HepG2 (cell line): Measurements from ENCODE around the gene RILP. TPM values are rescaled to one million over a fixed set of nuclear protein-coding genes. Genes with fewer than 3 reads are reported as not detected.

Source experiments
- ATAC-seq: fragments of 200-7000 bp; cut with Tn5 transposase; 3 replicates; pipeline ENCODE4 v1.9.1; 2020; ENCODE audit warnings: mild to moderate bottlenecking, moderate library complexity
- BruUV-seq: library from RNA; stranded (reverse); fragments of 400-500 nt; replicated peaks from 2 replicates; lab custom pipeline; 2021; lab: Mats Ljungman, UMichigan
- CTCF ChIA-PET: fragments of 300-600 bp; formaldehyde crosslinking; extraction: SDS; loops from one replicate; lab custom pipeline; 2021; ENCODE audit warnings: low total read pairs, inconsistent platforms, low intra/inter-chr PET ratio; lab: Yijun Ruan, JAX
- POLR2A ChIA-PET: fragments of 350-600 bp; sonication (Branson Sonifier 250); formaldehyde crosslinking; loops from one replicate; lab custom pipeline; 2020; ENCODE audit warnings: antibody characterized with exemption, inconsistent platforms; lab: Yijun Ruan, JAX
- DNase-seq: peaks from one replicate; pipeline ENCODE4 v3.0.0-alpha.2; 2015; ENCODE audit warnings: low spot score
- FAIRE-seq: peaks from 3 replicates; lab custom pipeline; 2011; peaks lifted over from hg19 to GRCh38; lab: Jason Lieb, UNC
- H2AFZ ChIP-seq: one replicate; pipeline ENCODE4 v1.6.1; 2011; ENCODE audit warnings: low read length, inconsistent platforms
- H3K27ac ChIP-seq: fragments of 300-600 bp; 3 replicates; pipeline ENCODE4 v1.8.0; 2011; ENCODE audit warnings: mixed run types, mild to moderate bottlenecking, mixed read lengths, low read length, inconsistent platforms; ENCODE audit not compliant: insufficient read depth; ENCODE audit errors: extremely low read length
- H3K27me3 ChIP-seq, 2 experiments: fragments of 200-600 bp in 1 of 2; 2 replicates in 1 of 2; 3 replicates in 1 of 2; pipeline versions ENCODE4 v1.6.0 to v1.8.0; 2011; ENCODE audit warnings: low read length in 2 of 2, mild to moderate bottlenecking in 2 of 2, moderate library complexity in 2 of 2, inconsistent platforms in 1 of 2; ENCODE audit not compliant: insufficient read depth in 2 of 2, control insufficient read depth in 1 of 2
- H3K36me3 ChIP-seq, 2 experiments: fragments of 200-600 bp in 1 of 2; replicated peaks in 1 of 2; 2 replicates in 1 of 2; 3 replicates in 1 of 2; pipeline versions ENCODE4 v1.5.1 to v1.8.0; 2011; ENCODE audit warnings: low read length in 2 of 2, inconsistent platforms in 1 of 2; ENCODE audit not compliant: insufficient read depth in 2 of 2, control insufficient read depth in 1 of 2
- H3K4me1 ChIP-seq: 2 replicates; pipeline ENCODE4 v1.5.1; 2012; ENCODE audit warnings: low read length, inconsistent platforms; ENCODE audit not compliant: insufficient read depth
- H3K4me2 ChIP-seq: 2 replicates; pipeline ENCODE4 v1.6.0; 2011; ENCODE audit warnings: low read depth, low read length, inconsistent platforms
- H3K4me3 ChIP-seq, 3 experiments: fragments of 200-600 bp in 1 of 3; sonication (generic), shearing (Covaris generic) in 1 of 3; replicated peaks in 1 of 3; 2 replicates each; pipeline ENCODE4 v1.5.1; 2011 to 2016; ENCODE audit warnings: low read length in 3 of 3, inconsistent platforms in 2 of 3, low read depth in 2 of 3, mild to moderate bottlenecking in 2 of 3, control low read depth in 1 of 3, mixed read lengths in 1 of 3; ENCODE audit not compliant: insufficient read depth in 1 of 3
- H3K79me2 ChIP-seq: one replicate; pipeline ENCODE4 v1.6.1; 2011; ENCODE audit warnings: low read length, inconsistent platforms; ENCODE audit not compliant: insufficient read depth
- H3K9ac ChIP-seq: 2 replicates; pipeline ENCODE4 v1.6.0; 2011; ENCODE audit warnings: mild to moderate bottlenecking, low read depth, low read length, inconsistent platforms; ENCODE audit not compliant: insufficient read depth
- H3K9me3 ChIP-seq: 2 replicates; pipeline ENCODE4 v1.5.1; 2012; ENCODE audit warnings: mild to moderate bottlenecking, low read length
- H4K20me1 ChIP-seq: 2 replicates; pipeline ENCODE4 v1.6.0; 2011; ENCODE audit warnings: inconsistent platforms, mild to moderate bottlenecking, low read length, moderate library complexity; ENCODE audit not compliant: insufficient read depth
- AGO1 ChIP-seq: fragments of 200-400 bp; formaldehyde crosslinking; IDR thresholded peaks from 2 replicates; pipeline ENCODE4 v1.6.1; 2017; ENCODE audit warnings: mild to moderate bottlenecking, low read depth, low read length, moderate library complexity; ENCODE audit not compliant: poor library complexity, severe bottlenecking
- ARID3A ChIP-seq: IDR thresholded peaks from 2 replicates; pipeline ENCODE4 v1.6.1; 2012; ENCODE audit warnings: low read depth, low read length, improper control_type of control experiment
- CHD4 ChIP-seq: fragments of 200-600 bp; sonication (generic); IDR thresholded peaks from 2 replicates; pipeline ENCODE4 v1.7.0; 2017; ENCODE audit warnings: mild to moderate bottlenecking, low read length, borderline replicate concordance
- HOXD1 ChIP-seq: sonication (generic); formaldehyde crosslinking; IDR thresholded peaks from 2 replicates; pipeline ENCODE4 v1.5.0; 2020; ENCODE audit warnings: missing genetic modification reagents
- KAT7 ChIP-seq: IDR thresholded peaks from 2 replicates; pipeline ENCODE4 v1.6.1; 2018; ENCODE audit warnings: borderline replicate concordance, missing compliant biosample characterization
- MED1 ChIP-seq: sonication (generic); formaldehyde crosslinking; IDR thresholded peaks from 2 replicates; pipeline ENCODE4 v1.4.0; 2020; ENCODE audit warnings: missing genetic modification reagents
- MLLT10 ChIP-seq: sonication (generic); formaldehyde crosslinking; IDR thresholded peaks from 2 replicates; pipeline ENCODE4 v1.4.0; 2020; ENCODE audit warnings: missing genetic modification reagents
- MTA3 ChIP-seq: sonication (generic); formaldehyde crosslinking; IDR thresholded peaks from 2 replicates; pipeline ENCODE4 v1.4.0; 2020; ENCODE audit warnings: missing genetic modification reagents
- MXD3 ChIP-seq: IDR thresholded peaks from 2 replicates; pipeline ENCODE4 v1.6.1; 2016; ENCODE audit warnings: mild to moderate bottlenecking, missing biosample characterization, missing genetic modification reagents
- NRL ChIP-seq: sonication (generic); formaldehyde crosslinking; IDR thresholded peaks from 2 replicates; pipeline ENCODE4 v1.5.0; 2020; ENCODE audit warnings: missing genetic modification reagents, mild to moderate bottlenecking, moderate library complexity, borderline replicate concordance
- SRSF1 ChIP-seq: fragments of 200-400 bp; formaldehyde crosslinking; optimal IDR thresholded peaks from 2 replicates; pipeline ENCODE3; 2017; ENCODE audit warnings: mild to moderate bottlenecking, low read depth, low read length, moderate library complexity
- ZBTB33 ChIP-seq: sonication (generic); formaldehyde crosslinking; IDR thresholded peaks from 2 replicates; pipeline ENCODE4 v1.4.0; 2020; ENCODE audit warnings: missing genetic modification reagents
- ZMYM4 ChIP-seq: sonication (generic); formaldehyde crosslinking; IDR thresholded peaks from 2 replicates; pipeline ENCODE4 v1.8.1; 2023; ENCODE audit warnings: mild to moderate bottlenecking, missing genetic modification reagents
- ZNF567 ChIP-seq: sonication (generic); formaldehyde crosslinking; IDR thresholded peaks from 2 replicates; pipeline ENCODE4 v1.8.1; 2023; ENCODE audit warnings: mild to moderate bottlenecking, missing genetic modification reagents, borderline replicate concordance
- ZNF687 ChIP-seq: sonication (generic); formaldehyde crosslinking; IDR thresholded peaks from 2 replicates; pipeline ENCODE4 v1.5.1; 2020; ENCODE audit warnings: mild to moderate bottlenecking, missing genetic modification reagents, moderate library complexity
- WGBS: methylation state at CpG from one replicate; pipeline ENCODE4 v1.1.6; 2017; ENCODE audit warnings: low lambda C conversion rate; 5-methylcytosine and 5-hydroxymethylcytosine counted together
- in situ Hi-C: cut with HindIII; loops from 2 replicates; pipeline ENCODE4 v1.10.0; 2017; ENCODE audit warnings: low pct_unique_long_range_greater_than_20kb; ENCODE audit not compliant: extremely low pct_ligation_motif_present
- intact Hi-C: fragments of 100-400 bp; cut with micrococcal nuclease; formaldehyde crosslinking; loops from one replicate; pipeline ENCODE4 v1.10.0; 2022; ENCODE audit not compliant: unreplicated experiment
- polyA plus RNA-seq, 8 experiments: library from polyadenylated mRNA; depleted of rRNA in 3 of 8; stranded (reverse) in 7 of 8; unstranded in 1 of 8; fragments of >200 nt; fragmentation: Illumina TruSeq in 4 of 8; extraction: Trizol in 4 of 8; gene quantifications; 2 replicates each; pipeline versions ENCODE4 v1.2.1 to v1.2.3, GENCODE V29; 2011 to 2016; ENCODE audit warnings: low read depth in 4 of 8, missing spikeins in 1 of 8, mixed read lengths in 1 of 8; ENCODE audit not compliant: insufficient read depth in 1 of 8
- total RNA-seq, 5 experiments: library from RNA; depleted of rRNA; stranded (reverse); fragments of >200 nt; fragmentation: Illumina TruSeq; extraction: Trizol; gene quantifications; 2 replicates each; pipeline ENCODE4 v1.2.3, GENCODE V29; 2016; ENCODE audit warnings: low read depth in 1 of 5

Gene RILP
- total and polyA plus RNA-seq, 2 of the 13 experiments (the other 11 are each of a cell fraction or from before 2014, with no cell fraction given), result 6.6 to 8.1 TPM

GRCh38 chr17:1684378-1685189 lies 34.9 kb upstream of the RILP start, which contains the start of gene PRPF8:
PRPF8 (minus strand) TSS chr17:1684867; CDS start chr17:1684571, 296 bp downstream.
- peak within 1 kb of the TSS; percentile 72 for H2AFZ ChIP-seq
- peak within 1 kb of the TSS; percentile 88 to 90 (median 89) for H3K4me3 ChIP-seq
- in situ Hi-C loops (no loop called here), intact Hi-C loops (loop anchor here (2.0 kb wide), 1 partner anchor 32 kb away; no protein-coding TSS in a partner anchor)
- ChIA-PET CTCF (interaction anchor here (0.5 kb wide), 1 partner anchor 106 kb away, joined by 3 read pairs; no protein-coding TSS in a partner anchor), POLR2A (interaction anchor here (0.6 to 2.9 kb wide), 16 partner anchors 11 to 126 kb away, joined by 3 to 18 read pairs (median 4); partner anchors contain the start of genes RILP and SERPINF1)
- FAIRE-seq, result peak; percentile 97
- H3K27me3 ChIP-seq, result no peaks in the 10 kb centered on the region
- TSS peak; percentile 56 for BruUV-seq
- H3K9ac ChIP-seq, result peak within 1 kb of the TSS; percentile 94
- H3K79me2 ChIP-seq, result peaks cover 27% of the 10 kb centered on the region
- peaks cover 25 to 37% of the 10 kb centered on the region in 2 experiments for H3K36me3 ChIP-seq
- H4K20me1 ChIP-seq, result peaks cover 12% of the 10 kb centered on the region
- H3K4me2 ChIP-seq, result peak within 1 kb of the TSS; percentile 83
- peak within 1 kb of the TSS; percentile 88 for H3K27ac ChIP-seq
- peak; percentile 99 for ATAC-seq
- H3K4me1 ChIP-seq, result peaks cover 28% of the 10 kb centered on the region
- WGBS, result 0% methylated on average over 31 of the region's 72 CpGs
- no peaks in the 10 kb centered on the region for H3K9me3 ChIP-seq
- peak; percentile 94 for DNase-seq
- TF ChIP-seq SRSF1 (peak; percentile 90), MLLT10 (CRISPR knock-in tag) (no peak), ZMYM4 (CRISPR knock-in tag) (peak; percentile 78), HOXD1 (no peak), CHD4 (no peak), AGO1 (no peak), MED1 (CRISPR knock-in tag) (peak; percentile 42), ZBTB33 (CRISPR knock-in tag) (no peak), ZNF687 (peak; percentile 84), ARID3A (no peak), KAT7 (CRISPR knock-in tag) (peak; percentile 79; the same call in 1 of the 2 replicates), ZNF567 (CRISPR knock-in tag) (no peak), MTA3 (CRISPR knock-in tag) (no peak), MXD3 (CRISPR knock-in tag) (peak; percentile 80), NRL (CRISPR knock-in tag) (peak; percentile 79; the same call in 1 of the 2 replicates)
